Measurements from ENCODE around the gene YPEL4.
"Not testable (repeated sequence)": the region's sequence is repeated elsewhere in the genome, so short reads cannot be mapped to it uniquely, and the experiment has no call there.

The YPEL4 gene, protein sequence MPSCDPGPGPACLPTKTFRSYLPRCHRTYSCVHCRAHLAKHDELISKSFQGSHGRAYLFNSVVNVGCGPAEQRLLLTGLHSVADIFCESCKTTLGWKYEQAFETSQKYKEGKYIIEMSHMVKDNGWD

GRCh38 chr11:57649826-57650738 lies at the start of gene YPEL4:
YPEL4 (minus strand) TSS chr11:57649912; CDS start chr11:57647107, 2,805 bp downstream.
- DNase-seq (ENCODE audit: low read depth in 2 of 2) = peak in 1 of 2 donors; percentile 45

GRCh38 chr11:57698843-57699365 lies 49.2 kb upstream of the YPEL4 start:
- DNase-seq (ENCODE audit: low read depth in 2 of 2) = no peak

- not testable (repeated sequence) for DNase-seq (ENCODE audit: low read depth in 2 of 2)
Measured at GRCh38 chr11:57690474-57690873, 40.8 kb upstream of the YPEL4 start.

DNA sequence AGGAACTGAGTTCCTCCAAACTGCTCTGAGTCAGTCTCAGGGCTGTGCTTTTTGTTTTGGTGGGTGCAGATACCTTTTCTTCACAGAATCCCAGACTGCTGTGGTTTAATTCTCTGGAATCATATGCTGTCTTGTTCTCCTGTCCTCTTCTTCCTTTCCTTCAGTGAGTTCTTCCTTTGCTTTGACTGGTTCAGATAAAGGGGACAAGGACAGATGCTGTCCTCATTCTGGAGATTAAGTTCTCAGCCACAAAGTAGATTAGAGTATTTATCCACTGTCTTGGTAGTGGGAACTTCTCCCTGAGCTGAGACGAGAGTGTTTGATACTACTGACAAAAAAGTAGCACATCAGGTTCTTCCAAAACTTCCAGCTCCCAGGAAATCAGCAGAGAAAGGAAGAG lies 31.5 kb upstream of the YPEL4 start:
- no peak for DNase-seq (ENCODE audit: low read depth in 2 of 2)

- DNase-seq (ENCODE audit: low read depth in 2 of 2) = no peak
Measured at GRCh38 chr11:57680552-57680874, 30.8 kb upstream of the YPEL4 start.

DNA sequence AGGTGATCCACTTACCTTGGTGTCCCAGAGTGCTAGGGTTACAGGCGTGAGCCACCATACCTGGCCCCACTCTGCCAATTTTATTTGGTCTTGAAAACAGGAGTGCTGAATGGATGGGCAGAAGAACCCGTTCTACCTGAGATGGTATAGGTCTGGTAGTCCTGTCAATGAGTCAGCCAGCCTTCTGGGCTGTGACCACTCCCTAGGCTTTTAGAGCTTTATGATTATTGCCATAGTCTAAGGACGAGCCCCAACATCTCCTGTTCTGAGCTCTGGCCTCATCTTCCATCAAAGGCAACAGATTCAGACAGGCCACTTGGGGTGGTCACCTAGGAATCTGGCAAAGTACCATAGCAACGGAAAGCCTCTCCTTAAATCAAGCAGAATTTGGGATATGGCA lies 29.7 kb upstream of the YPEL4 start:
- DNase-seq (ENCODE audit: low read depth in 2 of 2) = no peak

GRCh38 chr11:57675176-57675941 lies 25.6 kb upstream of the YPEL4 start:
- DNase-seq (ENCODE audit: low read depth in 2 of 2) = no peak

GRCh38 chr11:57674251-57674650 lies 24.5 kb upstream of the YPEL4 start:
- DNase-seq (ENCODE audit: low read depth in 2 of 2) = no peak

- peak in 1 of 2 donors; percentile 26 for DNase-seq (ENCODE audit: low read depth in 2 of 2)
Measured at GRCh38 chr11:57668434-57668782, 18.7 kb upstream of the YPEL4 start.

GRCh38 chr11:57667736-57668433 lies 18.2 kb upstream of the YPEL4 start, which contains the start of gene ZDHHC5:
ZDHHC5 (plus strand) TSS chr11:57668114; CDS start chr11:57673091, 4,977 bp downstream.
- DNase-seq (ENCODE audit: low read depth in 2 of 2) = peak; percentile 95 to 97

- peak; percentile 79 to 85 for DNase-seq (ENCODE audit: low read depth in 2 of 2)
Measured at GRCh38 chr11:57667117-57667735, 17.5 kb upstream of the YPEL4 start.

DNA sequence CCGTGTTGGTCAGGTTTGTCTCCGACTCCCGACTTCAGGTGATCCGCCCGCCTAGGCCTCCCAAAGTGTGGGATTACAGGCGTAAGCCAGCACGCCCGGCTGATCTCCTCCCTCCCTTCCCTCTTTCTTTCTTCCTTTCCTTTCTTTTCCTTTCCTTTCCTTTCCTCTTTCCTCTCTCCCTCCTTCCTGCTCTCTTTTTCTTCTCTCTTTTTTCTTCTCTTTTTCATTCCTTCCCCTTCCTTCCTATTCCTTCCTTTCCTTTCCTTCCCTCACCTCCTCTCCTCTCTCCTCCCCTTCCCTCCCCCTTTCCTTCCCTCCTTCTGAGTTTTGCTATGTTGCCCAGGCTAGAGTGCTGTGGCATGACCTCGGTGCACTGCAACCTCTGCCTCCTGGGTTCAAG lies 14.3 kb upstream of the YPEL4 start:
- DNase-seq (ENCODE audit: low read depth in 2 of 2) = no peak

DNA sequence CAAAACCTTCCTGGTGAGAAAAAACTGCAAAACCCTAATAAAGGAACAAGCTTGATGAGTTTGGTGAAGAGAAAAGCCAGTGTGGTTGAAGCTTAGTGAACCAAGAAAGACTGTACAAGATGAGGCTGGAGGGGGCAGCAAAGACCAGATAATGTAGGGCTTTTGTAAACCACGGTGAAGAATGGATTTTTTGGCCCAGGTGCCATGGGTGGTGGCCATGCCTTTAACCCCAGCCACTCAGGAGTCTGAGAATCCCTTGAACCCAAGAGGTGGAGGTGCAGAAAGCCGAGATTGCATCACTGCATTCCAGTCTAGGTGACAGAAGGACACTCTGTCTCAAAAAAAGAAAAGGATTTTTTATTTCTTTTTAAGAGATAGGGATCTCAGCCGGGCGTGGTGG lies 13.2 kb upstream of the YPEL4 start:
- DNase-seq (ENCODE audit: low read depth in 2 of 2) = no peak

- DNase-seq (ENCODE audit: low read depth in 2 of 2) = no peak
Measured at GRCh38 chr11:57659669-57660068, 10.0 kb upstream of the YPEL4 start.

GRCh38 chr11:57658023-57658361 lies 8.3 kb upstream of the YPEL4 start:
- no peak for DNase-seq (ENCODE audit: low read depth in 2 of 2)

- DNase-seq (ENCODE audit: low read depth in 2 of 2) = peak; percentile 96 to 97
Measured at GRCh38 chr11:57657194-57658022, 7.7 kb upstream of the YPEL4 start, which contains the start of gene CLP1. CLP1 (plus strand) TSS chr11:57657762; CDS start chr11:57659477, 1,715 bp downstream.

- no peak for DNase-seq (ENCODE audit: low read depth in 2 of 2)
Measured at GRCh38 chr11:57656885-57657193, 7.1 kb upstream of the YPEL4 start.

DNA sequence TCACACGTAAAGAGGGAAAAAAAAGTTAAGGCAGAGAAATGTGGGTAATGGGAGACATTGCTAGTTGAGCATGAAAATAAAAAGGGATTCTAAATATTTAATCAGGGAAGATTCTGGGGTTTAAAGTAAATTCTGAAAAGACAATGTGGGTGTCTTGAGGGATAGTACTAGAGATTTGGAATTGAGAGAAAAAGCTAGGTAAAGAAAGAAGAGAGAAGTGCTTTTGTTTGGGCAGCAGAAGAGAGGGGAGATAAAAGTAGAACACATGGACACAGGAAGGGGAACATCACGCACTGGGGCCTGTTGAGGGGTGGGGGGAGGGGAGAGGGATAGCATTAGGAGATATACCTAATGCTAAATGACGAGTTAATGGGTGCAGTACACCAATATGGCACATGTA lies 3.5 kb upstream of the YPEL4 start:
- no peak for DNase-seq (ENCODE audit: low read depth in 2 of 2)

GRCh38 chr11:57652662-57653061 lies 3.0 kb upstream of the YPEL4 start:
- no peak for DNase-seq (ENCODE audit: low read depth in 2 of 2)

DNA sequence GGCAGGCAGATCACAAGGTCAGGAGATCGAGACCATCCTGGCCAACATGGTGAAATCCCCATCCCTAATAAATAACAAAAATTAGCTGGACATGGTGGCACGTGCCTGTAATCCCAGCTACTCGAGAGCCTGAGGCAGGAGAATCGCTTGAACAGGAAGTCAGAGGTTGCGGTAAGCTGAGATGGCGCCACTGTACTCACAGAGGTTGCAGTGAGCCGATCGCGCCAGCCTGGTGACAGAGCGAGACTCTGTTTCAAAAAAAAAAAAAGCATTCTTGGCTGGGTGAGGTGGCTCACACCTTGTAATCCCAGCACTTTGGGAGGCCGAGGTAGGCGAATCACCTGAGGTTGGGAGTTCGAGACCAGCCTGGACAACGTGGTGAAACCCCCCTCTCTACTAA lies 2.5 kb upstream of the YPEL4 start:
- DNase-seq (ENCODE audit: low read depth in 2 of 2) = not testable (repeated sequence)

GRCh38 chr11:57651408-57651807 lies 1.7 kb upstream of the YPEL4 start:
- no peak for DNase-seq (ENCODE audit: low read depth in 2 of 2)
